B cell (primary cell): ENCODE results near the gene CDAN1.

ENCODE experiments used
- EZH2 ChIP-seq: IDR thresholded peaks from 2 replicates; pipeline ENCODE4 v1.6.1; 2012; ENCODE audit warnings: borderline replicate concordance, low read depth, mild to moderate bottlenecking, moderate library complexity, low read length; ENCODE audit not compliant: insufficient read depth, poor library complexity, severe bottlenecking
- TF ChIP-seq, protein P1 (sequence below): fragments of 200-600 bp; IDR thresholded peaks from one replicate; pipeline ENCODE4 v1.8.0; 2022; ENCODE audit warnings: antibody characterized with exemption, mild to moderate bottlenecking

DNA sequence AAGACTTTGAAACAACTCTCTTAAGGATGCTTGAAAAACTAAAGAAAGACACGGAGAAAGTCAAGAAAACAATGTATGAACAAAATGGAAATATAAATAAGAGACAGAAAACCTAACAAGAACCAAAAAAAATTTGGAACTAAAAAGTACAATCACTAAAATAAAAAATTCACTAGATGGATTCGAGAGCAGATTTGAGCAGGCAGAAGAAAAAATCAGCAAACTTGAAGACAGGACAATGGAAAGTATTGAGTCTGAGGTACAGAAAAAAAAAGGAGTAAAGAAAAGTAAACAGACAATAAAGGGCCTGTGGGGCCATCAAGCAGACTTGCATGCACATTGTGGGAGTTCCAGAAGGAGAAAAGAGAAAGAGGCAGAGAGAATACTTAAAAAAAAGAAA lies 13.4 kb upstream of the CDAN1 start:
- TF ChIP-seq, protein P1, sequence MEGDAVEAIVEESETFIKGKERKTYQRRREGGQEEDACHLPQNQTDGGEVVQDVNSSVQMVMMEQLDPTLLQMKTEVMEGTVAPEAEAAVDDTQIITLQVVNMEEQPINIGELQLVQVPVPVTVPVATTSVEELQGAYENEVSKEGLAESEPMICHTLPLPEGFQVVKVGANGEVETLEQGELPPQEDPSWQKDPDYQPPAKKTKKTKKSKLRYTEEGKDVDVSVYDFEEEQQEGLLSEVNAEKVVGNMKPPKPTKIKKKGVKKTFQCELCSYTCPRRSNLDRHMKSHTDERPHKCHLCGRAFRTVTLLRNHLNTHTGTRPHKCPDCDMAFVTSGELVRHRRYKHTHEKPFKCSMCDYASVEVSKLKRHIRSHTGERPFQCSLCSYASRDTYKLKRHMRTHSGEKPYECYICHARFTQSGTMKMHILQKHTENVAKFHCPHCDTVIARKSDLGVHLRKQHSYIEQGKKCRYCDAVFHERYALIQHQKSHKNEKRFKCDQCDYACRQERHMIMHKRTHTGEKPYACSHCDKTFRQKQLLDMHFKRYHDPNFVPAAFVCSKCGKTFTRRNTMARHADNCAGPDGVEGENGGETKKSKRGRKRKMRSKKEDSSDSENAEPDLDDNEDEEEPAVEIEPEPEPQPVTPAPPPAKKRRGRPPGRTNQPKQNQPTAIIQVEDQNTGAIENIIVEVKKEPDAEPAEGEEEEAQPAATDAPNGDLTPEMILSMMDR = no peak
- TF ChIP-seq EZH2 = no peak
